GM12874 (cell line): ENCODE data around the gene NRCAM.

Experiments
- CTCF ChIP-seq: IDR thresholded peaks from 2 replicates; pipeline ENCODE4 v1.5.1; 2011; ENCODE audit warnings: low read depth, mild to moderate bottlenecking, control low read depth, low read length, moderate library complexity; ENCODE audit not compliant: insufficient read depth

NRCAM gene

GRCh38 chr7:108351729-108352131, 104.5 kb downstream of the NRCAM start:
- TF ChIP-seq CTCF = no peak

- no peak for TF ChIP-seq CTCF
Measured at GRCh38 chr7:108348913-108349312, 107.3 kb downstream of the NRCAM start.

- no peak for TF ChIP-seq CTCF
Measured at GRCh38 chr7:108347616-108348015, 108.6 kb downstream of the NRCAM start.

GRCh38 chr7:108345710-108346336, 110.4 kb downstream of the NRCAM start:
- no peak for TF ChIP-seq CTCF

GRCh38 chr7:108340856-108341411, 115.3 kb downstream of the NRCAM start:
- no peak for TF ChIP-seq CTCF

- TF ChIP-seq CTCF = no peak
Measured at GRCh38 chr7:108335269-108335918, 120.8 kb downstream of the NRCAM start.

- no peak for TF ChIP-seq CTCF
Measured at GRCh38 chr7:108332937-108333336, 123.3 kb downstream of the NRCAM start.
